Thyroid gland (tissue), 4 donors: ENCODE results near the gene CLIP1.

Source experiments
- POLR2A ChIP-seq, 2 donors: fragments of 450-650 bp; IDR thresholded peaks; one replicate each; pipeline ENCODE4 v1.6.1; 2017; ENCODE audit warnings: antibody characterized with exemption in 2 of 2, mild to moderate bottlenecking in 2 of 2, moderate library complexity in 1 of 2
- TF ChIP-seq, protein P1 (sequence below), 6 experiments: fragments of 200-600 bp in 3 of 6; fragments of 450-650 bp in 3 of 6; sonication (generic) in 3 of 6; IDR thresholded peaks; one replicate each; pipeline ENCODE4 v1.5.1; 2016 to 2019; ENCODE audit warnings: antibody characterized with exemption in 6 of 6, mild to moderate bottlenecking in 2 of 6, inconsistent platforms in 1 of 6, moderate library complexity in 1 of 6

DNA sequence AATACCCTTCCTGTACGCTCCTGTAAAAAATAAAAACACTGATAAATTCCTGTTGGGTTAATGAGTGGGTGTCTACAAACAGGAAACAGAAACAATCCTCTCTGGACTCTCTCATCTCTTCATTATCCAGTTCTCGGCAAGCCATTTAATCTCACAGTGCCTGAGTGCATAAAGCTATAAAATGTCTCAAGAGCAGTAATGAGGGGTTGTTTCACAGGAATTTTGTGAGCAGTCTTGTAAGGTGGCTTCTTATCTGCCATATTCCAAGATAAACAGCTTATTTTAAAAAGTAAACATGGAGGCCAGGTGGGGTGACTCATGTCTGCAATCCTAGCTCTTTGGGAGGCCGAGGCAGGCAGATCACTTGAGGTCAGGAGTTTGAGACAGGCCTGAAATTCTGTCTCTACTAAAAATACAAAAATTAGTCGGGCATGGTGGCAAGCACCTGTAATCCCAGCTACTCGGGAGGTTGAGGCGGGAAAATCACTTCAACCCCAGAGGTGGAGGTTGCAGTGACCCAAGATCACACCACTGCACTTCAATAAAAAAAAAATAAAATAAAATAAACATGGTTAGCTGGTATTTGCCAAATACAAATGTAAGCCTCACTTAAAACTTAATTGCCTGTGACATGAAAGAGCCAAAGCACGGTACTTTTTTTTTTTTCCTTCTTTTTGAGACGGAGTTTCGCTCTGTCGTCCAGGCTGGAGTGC, 54.0 kb downstream of the CLIP1 start:
- TF ChIP-seq, protein P1, sequence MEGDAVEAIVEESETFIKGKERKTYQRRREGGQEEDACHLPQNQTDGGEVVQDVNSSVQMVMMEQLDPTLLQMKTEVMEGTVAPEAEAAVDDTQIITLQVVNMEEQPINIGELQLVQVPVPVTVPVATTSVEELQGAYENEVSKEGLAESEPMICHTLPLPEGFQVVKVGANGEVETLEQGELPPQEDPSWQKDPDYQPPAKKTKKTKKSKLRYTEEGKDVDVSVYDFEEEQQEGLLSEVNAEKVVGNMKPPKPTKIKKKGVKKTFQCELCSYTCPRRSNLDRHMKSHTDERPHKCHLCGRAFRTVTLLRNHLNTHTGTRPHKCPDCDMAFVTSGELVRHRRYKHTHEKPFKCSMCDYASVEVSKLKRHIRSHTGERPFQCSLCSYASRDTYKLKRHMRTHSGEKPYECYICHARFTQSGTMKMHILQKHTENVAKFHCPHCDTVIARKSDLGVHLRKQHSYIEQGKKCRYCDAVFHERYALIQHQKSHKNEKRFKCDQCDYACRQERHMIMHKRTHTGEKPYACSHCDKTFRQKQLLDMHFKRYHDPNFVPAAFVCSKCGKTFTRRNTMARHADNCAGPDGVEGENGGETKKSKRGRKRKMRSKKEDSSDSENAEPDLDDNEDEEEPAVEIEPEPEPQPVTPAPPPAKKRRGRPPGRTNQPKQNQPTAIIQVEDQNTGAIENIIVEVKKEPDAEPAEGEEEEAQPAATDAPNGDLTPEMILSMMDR (IDR thresholded peaks at IDR 0.05): no peak
- no peak for TF ChIP-seq POLR2A (IDR thresholded peaks at IDR 0.05)
